Measurements from ENCODE around the gene CRACDL. TPM values are rescaled to one million over a fixed set of nuclear protein-coding genes. Genes with fewer than 3 reads are reported as not detected.

CRACDL gene
- total and polyA plus RNA-seq, 2 donors (not counting 1 experiment from before 2014, with no cell fraction given): 0.25 TPM; not detected in 1

GRCh38 chr2:98913916-98914712 lies 21.9 kb downstream of the CRACDL start:
- TF ChIP-seq EZH2 (IDR thresholded peaks at IDR 0.05; ENCODE audit: borderline replicate concordance, insufficient read depth, low read depth, low read length, poor library complexity, severe bottlenecking): no peak
- TF ChIP-seq, protein P1, sequence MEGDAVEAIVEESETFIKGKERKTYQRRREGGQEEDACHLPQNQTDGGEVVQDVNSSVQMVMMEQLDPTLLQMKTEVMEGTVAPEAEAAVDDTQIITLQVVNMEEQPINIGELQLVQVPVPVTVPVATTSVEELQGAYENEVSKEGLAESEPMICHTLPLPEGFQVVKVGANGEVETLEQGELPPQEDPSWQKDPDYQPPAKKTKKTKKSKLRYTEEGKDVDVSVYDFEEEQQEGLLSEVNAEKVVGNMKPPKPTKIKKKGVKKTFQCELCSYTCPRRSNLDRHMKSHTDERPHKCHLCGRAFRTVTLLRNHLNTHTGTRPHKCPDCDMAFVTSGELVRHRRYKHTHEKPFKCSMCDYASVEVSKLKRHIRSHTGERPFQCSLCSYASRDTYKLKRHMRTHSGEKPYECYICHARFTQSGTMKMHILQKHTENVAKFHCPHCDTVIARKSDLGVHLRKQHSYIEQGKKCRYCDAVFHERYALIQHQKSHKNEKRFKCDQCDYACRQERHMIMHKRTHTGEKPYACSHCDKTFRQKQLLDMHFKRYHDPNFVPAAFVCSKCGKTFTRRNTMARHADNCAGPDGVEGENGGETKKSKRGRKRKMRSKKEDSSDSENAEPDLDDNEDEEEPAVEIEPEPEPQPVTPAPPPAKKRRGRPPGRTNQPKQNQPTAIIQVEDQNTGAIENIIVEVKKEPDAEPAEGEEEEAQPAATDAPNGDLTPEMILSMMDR (IDR thresholded peaks at IDR 0.05): no peak
- Mint-ChIP-seq H3K27ac (no peak overlapping the region), H3K27me3 (peaks cover 29% of the 10 kb centered on the region), H3K4me1 (peaks cover 9% of the 10 kb centered on the region), H3K4me3 (no peak overlapping the region), H3K9me3 (ENCODE audit: insufficient read depth) (no peaks in the 10 kb centered on the region)
- Histone ChIP-seq H3K4me3 (ENCODE audit: control extremely low read depth in 1 of 5, extremely low read depth in 1 of 5, insufficient read depth in 1 of 5, low read depth in 2 of 5, low read length in 4 of 5) (no peak overlapping the region), H3K9ac (ENCODE audit: low read length) (no peak overlapping the region), H3K79me2 (ENCODE audit: control insufficient read depth, insufficient read depth, low read length) (no peaks in the 10 kb centered on the region), H3K4me2 (replicated peaks; ENCODE audit: low read depth, low read length, poor library complexity, severe bottlenecking) (no peak overlapping the region), H4K20me1 (ENCODE audit: control insufficient read depth, insufficient read depth, low read length, poor library complexity, severe bottlenecking) (no peaks in the 10 kb centered on the region), H3K27me3 (replicated peaks in 1 of 4; ENCODE audit: control extremely low read depth in 1 of 4, control insufficient read depth in 3 of 4, insufficient read depth in 4 of 4, low read length in 3 of 4) (peaks cover 0 to 5% (median 1%) of the 10 kb centered on the region in 4 experiments), H3K4me1 (ENCODE audit: control insufficient read depth in 2 of 2, insufficient read depth in 2 of 2, low read length in 2 of 2) (peaks cover 7 to 9% of the 10 kb centered on the region in 2 donors), H3K27ac (ENCODE audit: low read length in 2 of 2) (no peak overlapping the region), H3K36me3 (replicated peaks in 1 of 2; ENCODE audit: control extremely low read depth in 1 of 2, control insufficient read depth in 1 of 2, extremely low read depth in 1 of 2, insufficient read depth in 2 of 2, low read length in 1 of 2) (no peaks in the 10 kb centered on the region), H2AFZ (ENCODE audit: insufficient read depth, low read depth, low read length, poor library complexity, severe bottlenecking) (no peak overlapping the region), H3K9me3 (ENCODE audit: control extremely low read depth in 1 of 3, control insufficient read depth in 2 of 3, insufficient read depth in 1 of 3, low read length in 2 of 3) (no peaks in the 10 kb centered on the region)
- ChIA-PET CTCF (no interaction called here), POLR2A (no interaction called here)
- WGBS (ENCODE audit: insufficient coverage): 85% methylated on average over 8 of the region's 12 CpGs
- intact Hi-C loops (cut with micrococcal nuclease): no loop called here
- DNase-seq (no peak), ATAC-seq (ENCODE audit: low read depth) (no peak)

Measured in B cell (primary cell).